IMR-90 (cell line): ENCODE measurements around the gene OBP2A. TPM values are rescaled to one million over a fixed set of nuclear protein-coding genes. Genes with fewer than 3 reads are reported as not detected.

ENCODE experiments used
- ATAC-seq: fragments of 200-7000 bp; cut with Tn5 transposase; 2 replicates; pipeline ENCODE4 v1.9.1; 2020; ENCODE audit warnings: low read depth, mild to moderate bottlenecking, moderate library complexity
- BruUV-seq: library from RNA; stranded (reverse); fragments of 400-500 nt; replicated peaks from 2 replicates; lab custom pipeline; 2021; lab: Mats Ljungman, UMichigan
- CTCF ChIA-PET: fragments of 300-600 bp; formaldehyde crosslinking; extraction: SDS; loops from one replicate; lab custom pipeline; 2021; ENCODE audit warnings: antibody characterized with exemption; lab: Yijun Ruan, JAX
- POLR2A ChIA-PET: fragments of 300-600 bp; sonication (Branson Sonifier 250); formaldehyde crosslinking; loops from one replicate; lab custom pipeline; 2022; ENCODE audit warnings: antibody characterized with exemption; ENCODE audit not compliant: unreplicated experiment; lab: Charles Lee
- DNase-seq: peaks from one replicate; pipeline ENCODE4 v3.0.0; 2013
- H2AFZ ChIP-seq: replicated peaks from 2 replicates; pipeline ENCODE3; 2013; ENCODE audit warnings: low read length, mild to moderate bottlenecking; ENCODE audit not compliant: poor library complexity
- H2AK5ac ChIP-seq: 2 replicates; pipeline ENCODE4 v1.6.1; 2013; ENCODE audit warnings: low read depth, low read length, inconsistent platforms
- H2AK9ac ChIP-seq: replicated peaks from 2 replicates; pipeline ENCODE3; 2013; ENCODE audit warnings: mild to moderate bottlenecking, low read depth, low read length, moderate library complexity; ENCODE audit not compliant: poor library complexity
- H2BK120ac ChIP-seq: 2 replicates; pipeline ENCODE4 v1.6.1; 2013; ENCODE audit warnings: low read depth, low read length, inconsistent platforms
- H2BK15ac ChIP-seq: 3 replicates; pipeline ENCODE4 v1.6.1; 2013; ENCODE audit warnings: low read depth, low read length, inconsistent platforms
- H2BK20ac ChIP-seq: 2 replicates; pipeline ENCODE4 v1.6.1; 2013; ENCODE audit warnings: low read depth, mild to moderate bottlenecking, inconsistent platforms, low read length, moderate library complexity
- H2BK5ac ChIP-seq: 2 replicates; pipeline ENCODE4 v1.6.1; 2013; ENCODE audit warnings: mild to moderate bottlenecking, low read depth, low read length, inconsistent platforms; ENCODE audit not compliant: poor library complexity, severe bottlenecking
- H3K14ac ChIP-seq: replicated peaks from 2 replicates; pipeline ENCODE4 v1.6.1; 2013; ENCODE audit warnings: low read depth, low read length, inconsistent platforms
- H3K18ac ChIP-seq: 2 replicates; pipeline ENCODE4 v1.6.1; 2013; ENCODE audit warnings: low read depth, low read length, control low read depth
- H3K23ac ChIP-seq: 2 replicates; pipeline ENCODE4 v1.6.1; 2013; ENCODE audit warnings: low read depth, low read length, inconsistent platforms
- H3K27ac ChIP-seq: 2 replicates; pipeline ENCODE4 v1.5.1; 2013; ENCODE audit warnings: mild to moderate bottlenecking, control low read depth, low read length; ENCODE audit not compliant: insufficient read depth
- H3K27me3 ChIP-seq: 2 replicates; pipeline ENCODE4 v1.6.1; 2013; ENCODE audit warnings: low read length; ENCODE audit not compliant: control insufficient read depth, insufficient read depth
- H3K36me3 ChIP-seq: 2 replicates; pipeline ENCODE4 v1.6.1; 2013; ENCODE audit warnings: low read length, mixed read lengths; ENCODE audit not compliant: control insufficient read depth, insufficient read depth
- H3K4ac ChIP-seq: 2 replicates; pipeline ENCODE4 v1.6.1; 2013; ENCODE audit warnings: low read depth, low read length, inconsistent platforms
- H3K4me1 ChIP-seq: 2 replicates; pipeline ENCODE4 v1.6.1; 2013; ENCODE audit warnings: low read length, mixed read lengths; ENCODE audit not compliant: control insufficient read depth, insufficient read depth
- H3K4me2 ChIP-seq: 2 replicates; pipeline ENCODE4 v1.6.1; 2013; ENCODE audit warnings: low read depth, mild to moderate bottlenecking, control low read depth, low read length, moderate library complexity
- H3K4me3 ChIP-seq: 2 replicates; pipeline ENCODE4 v1.5.1; 2013; ENCODE audit warnings: low read depth, mild to moderate bottlenecking, control low read depth, low read length, moderate library complexity; ENCODE audit not compliant: insufficient read depth
- H3K56ac ChIP-seq: 2 replicates; pipeline ENCODE4 v1.6.1; 2013; ENCODE audit warnings: low read length, inconsistent platforms; ENCODE audit not compliant: insufficient read depth; ENCODE audit errors: extremely low read depth
- H3K79me1 ChIP-seq, 2 experiments: 2 replicates each; pipeline ENCODE4 v1.6.1; 2013; ENCODE audit warnings: low read length in 2 of 2, inconsistent platforms in 1 of 2, low read depth in 1 of 2
- H3K9ac ChIP-seq: 2 replicates; pipeline ENCODE4 v1.6.1; 2013; ENCODE audit warnings: low read depth, low read length, control low read depth
- H3K9me1 ChIP-seq: 2 replicates; pipeline ENCODE4 v1.6.1; 2013; ENCODE audit warnings: low read length, inconsistent platforms; ENCODE audit not compliant: insufficient read depth
- H3K9me3 ChIP-seq: 2 replicates; pipeline ENCODE4 v1.6.1; 2013; ENCODE audit warnings: low read length; ENCODE audit not compliant: control insufficient read depth, insufficient read depth
- H4K20me1 ChIP-seq: 2 replicates; pipeline ENCODE4 v1.6.1; 2013; ENCODE audit warnings: low read length, inconsistent platforms; ENCODE audit not compliant: insufficient read depth
- H4K5ac ChIP-seq: 2 replicates; pipeline ENCODE4 v1.6.1; 2013; ENCODE audit warnings: mild to moderate bottlenecking, low read depth, low read length, control low read depth
- H4K8ac ChIP-seq, 2 experiments: 2 replicates each; pipeline ENCODE4 v1.6.1; 2013; ENCODE audit warnings: low read depth in 2 of 2, low read length in 2 of 2, control low read depth in 1 of 2, inconsistent platforms in 1 of 2
- H4K91ac ChIP-seq: 2 replicates; pipeline ENCODE4 v1.6.1; 2013; ENCODE audit warnings: low read depth, low read length, inconsistent platforms; ENCODE audit not compliant: insufficient read depth
- BHLHE40 ChIP-seq: fragments of 150-350 bp; IDR thresholded peaks from 2 replicates; pipeline ENCODE4 v1.6.1; 2016; ENCODE audit warnings: mild to moderate bottlenecking, low read depth, low read length
- CEBPB ChIP-seq: IDR thresholded peaks from 2 replicates; pipeline ENCODE4 v1.6.1; 2012; ENCODE audit warnings: low read depth, low read length, improper control_type of control experiment
- CHD1 ChIP-seq: IDR thresholded peaks from 2 replicates; pipeline ENCODE4 v1.6.1; 2012; ENCODE audit warnings: low read depth, low read length, improper control_type of control experiment
- CTCF ChIP-seq: conservative IDR thresholded peaks from 2 replicates; pipeline ENCODE4 v1.5.1; 2012; ENCODE audit warnings: mild to moderate bottlenecking, low read depth, low read length, improper control_type of control experiment
- ELK1 ChIP-seq: fragments of 150-350 bp; IDR thresholded peaks from 2 replicates; pipeline ENCODE4 v1.6.1; 2016; ENCODE audit warnings: low read depth, mild to moderate bottlenecking, low read length, moderate library complexity, borderline replicate concordance
- FOS ChIP-seq: fragments of 150-350 bp; IDR thresholded peaks from 2 replicates; pipeline ENCODE4 v1.6.1; 2016; ENCODE audit warnings: low read depth, low read length
- MAFK ChIP-seq: IDR thresholded peaks from 2 replicates; pipeline ENCODE4 v1.6.1; 2012; ENCODE audit warnings: low read depth, low read length, improper control_type of control experiment
- MAZ ChIP-seq: IDR thresholded peaks from 2 replicates; pipeline ENCODE4 v1.6.1; 2012; ENCODE audit warnings: low read depth, mild to moderate bottlenecking, low read length, improper control_type of control experiment, moderate library complexity, borderline replicate concordance
- MXI1 ChIP-seq: IDR thresholded peaks from 2 replicates; pipeline ENCODE4 v1.6.1; 2012; ENCODE audit warnings: low read depth, mild to moderate bottlenecking, low read length, moderate library complexity, borderline replicate concordance
- NFE2L2 ChIP-seq: fragments of 150-350 bp; IDR thresholded peaks from 2 replicates; pipeline ENCODE4 v1.6.1; 2016; ENCODE audit warnings: low read depth, mild to moderate bottlenecking, low read length
- POLR2A ChIP-seq: IDR thresholded peaks from 2 replicates; pipeline ENCODE4 v1.6.1; 2012; ENCODE audit warnings: mild to moderate bottlenecking, low read depth, low read length
- RAD21 ChIP-seq: IDR thresholded peaks from 2 replicates; pipeline ENCODE4 v1.6.1; 2012; ENCODE audit warnings: low read length, improper control_type of control experiment
- RCOR1 ChIP-seq: IDR thresholded peaks from 2 replicates; pipeline ENCODE4 v1.6.1; 2012; ENCODE audit warnings: mild to moderate bottlenecking, low read length, improper control_type of control experiment; ENCODE audit not compliant: insufficient replicate concordance
- RFX5 ChIP-seq: IDR thresholded peaks from 2 replicates; pipeline ENCODE4 v1.8.0; 2012; ENCODE audit warnings: low read depth, mild to moderate bottlenecking, low read length, moderate library complexity
- SMC3 ChIP-seq: fragments of 150-350 bp; IDR thresholded peaks from 2 replicates; pipeline ENCODE4 v1.6.1; 2016; ENCODE audit warnings: low read depth, mild to moderate bottlenecking, antibody characterized with exemption, low read length, moderate library complexity
- WGBS, 2 experiments: methylation state at CpG; one replicate each; pipeline versions ENCODE4 v1.1.5 to v1.1.7; 2013; ENCODE audit warnings: missing lambda C conversion rate in 2 of 2; ENCODE audit not compliant: insufficient read length in 1 of 2; ENCODE audit errors: extremely low coverage in 2 of 2; 5-methylcytosine and 5-hydroxymethylcytosine counted together
- dilution Hi-C: fragments of 300-500 bp; cut with HindIII; formaldehyde crosslinking; loops from one replicate; pipeline ENCODE4 v1.14.3; 2018; ENCODE audit warnings: low sequenced_read_pairs; ENCODE audit not compliant: unreplicated experiment
- in situ Hi-C: fragments of 300-500 bp; cut with MboI; formaldehyde crosslinking; loops from 3 replicates; pipeline ENCODE4 v1.14.3; 2019; ENCODE audit warnings: low sequenced_read_pairs, inconsistent platforms, mixed read lengths
- intact Hi-C: fragments of 100-400 bp; cut with micrococcal nuclease; formaldehyde crosslinking; loops from 2 replicates; pipeline ENCODE4 v1.10.0; 2022
- polyA plus RNA-seq, 3 experiments: library from polyadenylated mRNA; depleted of rRNA; stranded (reverse); fragments of >200 nt; gene quantifications; 2 replicates each; pipeline ENCODE4 v1.2.3, GENCODE V29; 2012; ENCODE audit warnings: low replicate concordance in 1 of 3
- total RNA-seq: library from RNA; depleted of rRNA; stranded (reverse); fragments of >200 nt; gene quantifications from 2 replicates; pipeline ENCODE4 v1.2.3, GENCODE V29; 2012

OBP2A gene
- total and polyA plus RNA-seq, 2 of the 4 experiments (the other 2 are of a cell fraction) = not detected

GRCh38 chr9:135509458-135509857, 36.5 kb upstream of the OBP2A start:
- H3K9me1 ChIP-seq = no peaks in the 10 kb centered on the region
- no peak overlapping the region for H2AK9ac ChIP-seq
- H3K18ac ChIP-seq = no peak overlapping the region
- peaks cover 11% of the 10 kb centered on the region for H4K20me1 ChIP-seq
- no peak overlapping the region for H3K14ac ChIP-seq
- intact Hi-C loops = no loop called here
- POLR2A ChIA-PET = no interaction called here
- no peak overlapping the region for H3K56ac ChIP-seq
- no peak overlapping the region for H3K4me3 ChIP-seq
- no peak overlapping the region for H2AFZ ChIP-seq
- no peak for ATAC-seq
- no peak overlapping the region for H2BK120ac ChIP-seq
- in situ Hi-C loops = no loop called here
- no peak overlapping the region for H4K8ac ChIP-seq
- H3K4ac ChIP-seq = no peak overlapping the region
- H4K5ac ChIP-seq = no peak overlapping the region
- CTCF ChIA-PET = no interaction called here
- dilution Hi-C loops = no loop called here
- WGBS, 2 experiments = no CpG with 5 or more reads among the region's 2 CpGs
- no peak overlapping the region for H3K4me2 ChIP-seq
- peaks cover 7% of the 10 kb centered on the region for H3K36me3 ChIP-seq
- H3K23ac ChIP-seq = no peak overlapping the region
- DNase-seq = no peak
- no peaks in the 10 kb centered on the region for H3K9me3 ChIP-seq
- H2BK20ac ChIP-seq = no peak overlapping the region
- peaks cover 0 to 4% of the 10 kb centered on the region in 2 experiments; a peak in 1 of 4 replicates for H3K79me1 ChIP-seq
- no peak overlapping the region for H2AK5ac ChIP-seq
- no peak for TF ChIP-seq FOS
- no peak for TF ChIP-seq ELK1
- no peak for TF ChIP-seq CHD1
- TF ChIP-seq CEBPB = no peak
- no peak for TF ChIP-seq RAD21
- no peak for TF ChIP-seq CTCF
- TF ChIP-seq MAZ = no peak
- TF ChIP-seq MAFK = no peak
- TF ChIP-seq POLR2A = no peak
- TF ChIP-seq RFX5 = no peak
- no peak for TF ChIP-seq RCOR1
- TF ChIP-seq MXI1 = no peak
- TF ChIP-seq NFE2L2 = no peak
- no peak for TF ChIP-seq SMC3
- no peak for TF ChIP-seq BHLHE40
- BruUV-seq = no TSS peak
- H3K27ac ChIP-seq = no peak overlapping the region
- no peak overlapping the region for H2BK15ac ChIP-seq
- no peaks in the 10 kb centered on the region for H3K4me1 ChIP-seq
- H3K27me3 ChIP-seq = peaks cover 2% of the 10 kb centered on the region; the same call in 1 of the 2 replicates
- no peak overlapping the region for H2BK5ac ChIP-seq
- H4K91ac ChIP-seq = no peak overlapping the region
- no peak overlapping the region for H3K9ac ChIP-seq
